DMS53 treated with DMSO at 0.1 percent for 48 hours (cell line): ENCODE measurements around the gene OR52E8.

Experiments
- DNase-seq: peaks from one replicate; lab custom pipeline; 2025; ENCODE audit not compliant: unreplicated experiment; lab: John Stamatoyannopoulos, UW

OR52E8 gene

GRCh38 chr11:5857590-5857989 lies at the start of gene OR52E8:
Gene OR52E8, minus strand, starts transcription at chr11:5857690. Its CDS starts 0 bp downstream, at chr11:5857690.
- no peak for DNase-seq

GRCh38 chr11:5899534-5899933 lies 42.0 kb upstream of the OR52E8 start:
- DNase-seq, result no peak

GRCh38 chr11:5892908-5893307 lies 35.4 kb upstream of the OR52E8 start, which contains the start of gene OR52E5:
Gene OR52E5, plus strand, starts transcription at chr11:5893208. Its CDS starts 7,569 bp downstream, at chr11:5900777.
- DNase-seq, result no peak

GRCh38 chr11:5891216-5891800 lies 33.8 kb upstream of the OR52E8 start:
- peak; percentile 11 for DNase-seq

- no peak for DNase-seq
Observed at GRCh38 chr11:5887661-5888060, 30.2 kb upstream of the OR52E8 start.

- DNase-seq, result no peak
Observed at GRCh38 chr11:5887172-5887571, 29.7 kb upstream of the OR52E8 start.

GRCh38 chr11:5881756-5882155 lies 24.3 kb upstream of the OR52E8 start:
- no peak for DNase-seq

GRCh38 chr11:5880329-5880728 lies 22.8 kb upstream of the OR52E8 start, which contains the start of gene OR52E4:
Gene OR52E4, plus strand, starts transcription at chr11:5880629. Its CDS starts 3,664 bp downstream, at chr11:5884293.
- DNase-seq, result no peak

GRCh38 chr11:5878564-5878963 lies 21.1 kb upstream of the OR52E8 start:
- no peak for DNase-seq

GRCh38 chr11:5865826-5866225 lies 8.3 kb upstream of the OR52E8 start:
- DNase-seq, result no peak

GRCh38 chr11:5851002-5851401 lies 6.5 kb downstream of the OR52E8 start:
- DNase-seq, result no peak

GRCh38 chr11:5847711-5848110 lies 9.8 kb downstream of the OR52E8 start:
- no peak for DNase-seq

- no peak for DNase-seq
Observed at GRCh38 chr11:5846701-5847100, 10.8 kb downstream of the OR52E8 start.

GRCh38 chr11:5841797-5842196 lies 15.7 kb downstream of the OR52E8 start, which contains the start of gene OR52E6:
Gene OR52E6, minus strand, starts transcription at chr11:5841897. Its CDS starts 0 bp downstream, at chr11:5841897.
- DNase-seq, result no peak

GRCh38 chr11:5837695-5838094 lies 19.8 kb downstream of the OR52E8 start:
- DNase-seq, result no peak

- DNase-seq, result no peak
Observed at GRCh38 chr11:5833446-5833845, 24.0 kb downstream of the OR52E8 start.

- no peak for DNase-seq
Observed at GRCh38 chr11:5831196-5831829, 26.2 kb downstream of the OR52E8 start.

- DNase-seq, result no peak
Observed at GRCh38 chr11:5818245-5818886, 39.1 kb downstream of the OR52E8 start.

- no peak for DNase-seq
Observed at GRCh38 chr11:5815534-5815933, 42.0 kb downstream of the OR52E8 start.

- DNase-seq, result no peak
Observed at GRCh38 chr11:5809905-5810795, 47.3 kb downstream of the OR52E8 start.

- peak; percentile 68 for DNase-seq
Observed at GRCh38 chr11:5809122-5809519, 48.4 kb downstream of the OR52E8 start.
